GM13976 (cell line): ENCODE data around the gene SPTY2D1.

Source experiments
- DNase-seq: peaks from one replicate; pipeline ENCODE4 v3.0.0; 2012; ENCODE audit warnings: low spot score
- CTCF ChIP-seq: IDR thresholded peaks from 2 replicates; pipeline ENCODE4 v1.5.1; 2012; ENCODE audit warnings: borderline replicate concordance, mild to moderate bottlenecking; ENCODE audit not compliant: insufficient read depth; ENCODE audit errors: extremely low read depth, missing control alignments, control extremely low read depth
- in situ Hi-C: fragments of 300-500 bp; cut with MboI; formaldehyde crosslinking; loops from one replicate; pipeline ENCODE4 v1.12.0; 2022; ENCODE audit warnings: low sequenced_read_pairs, mixed read lengths, inconsistent platforms; ENCODE audit not compliant: unreplicated experiment

SPTY2D1 gene

GRCh38 chr11:18617688-18618341 lies 16.3 kb downstream of the SPTY2D1 start:
- DNase-seq, result no peak
- no peak for TF ChIP-seq CTCF
- in situ Hi-C loops, result no loop called here

GRCh38 chr11:18615628-18616392 lies 18.3 kb downstream of the SPTY2D1 start:
- DNase-seq, result peak; percentile 86
- in situ Hi-C loops, result no loop called here
- TF ChIP-seq CTCF, result no peak

- DNase-seq, result no peak
- no peak for TF ChIP-seq CTCF
- in situ Hi-C loops, result no loop called here
These were observed 19.5 kb downstream of the SPTY2D1 start for GRCh38 chr11:18614667-18615066.

- in situ Hi-C loops, result no loop called here
- DNase-seq, result no peak
- TF ChIP-seq CTCF, result no peak
These were observed 21.7 kb downstream of the SPTY2D1 start for GRCh38 chr11:18612394-18612793.

GRCh38 chr11:18611196-18611595 lies 22.9 kb downstream of the SPTY2D1 start:
- in situ Hi-C loops, result no loop called here
- DNase-seq, result no peak

GRCh38 chr11:18608376-18608775 lies 25.8 kb downstream of the SPTY2D1 start:
- in situ Hi-C loops, result no loop called here
- no peak for DNase-seq
- no peak for TF ChIP-seq CTCF

More at GRCh38 chr11:18611196-18611595, 22.9 kb downstream of the SPTY2D1 start:
- TF ChIP-seq CTCF, result no peak
